Ovary (tissue), 9 donors: ENCODE data around the gene CRTAC1. TPM values are rescaled to one million over a fixed set of nuclear protein-coding genes. Genes with fewer than 3 reads are reported as not detected.

ENCODE experiments used
- DNase-seq, 5 donors: peaks; one replicate each; pipeline ENCODE4 v3.0.0-alpha.2; 2019 to 2020
- H3K27ac ChIP-seq, 2 donors: fragments of 200-600 bp; one replicate each; pipeline versions ENCODE4 v1.5.1 to v1.8.0; 2019 to 2022
- H3K27me3 ChIP-seq: fragments of 200-600 bp; one replicate; pipeline ENCODE4 v1.8.0; 2022
- H3K36me3 ChIP-seq: fragments of 200-600 bp; sonication (generic); one replicate; pipeline ENCODE4 v1.5.1; 2019
- H3K4me1 ChIP-seq: one replicate; pipeline ENCODE4 v1.8.1; 2013; ENCODE audit warnings: mild to moderate bottlenecking, moderate library complexity; ENCODE audit not compliant: insufficient read depth
- H3K4me3 ChIP-seq: fragments of 200-600 bp; sonication (generic); one replicate; pipeline ENCODE4 v1.5.1; 2017
- H3K9me3 ChIP-seq, 2 donors: fragments of 200-600 bp in 1 of 2; sonication (generic) in 1 of 2; one replicate each; pipeline versions ENCODE4 v1.5.1 to v1.8.1; 2013 to 2019; ENCODE audit warnings: mild to moderate bottlenecking in 1 of 2, moderate library complexity in 1 of 2
- EP300 ChIP-seq: sonication (generic); formaldehyde crosslinking; IDR thresholded peaks from one replicate; pipeline ENCODE4 v1.6.1; 2017; ENCODE audit warnings: antibody characterized with exemption
- POLR2A ChIP-seq: fragments of 450-650 bp; IDR thresholded peaks from one replicate; pipeline ENCODE4 v1.6.1; 2017; ENCODE audit warnings: antibody characterized with exemption, mild to moderate bottlenecking, moderate library complexity
- WGBS, 3 donors: extraction: QIAGEN DNeasy Blood & Tissue Kit in 1 of 3; methylation state at CpG; one replicate each; pipeline versions ENCODE4 v1.1.5 to v1.1.7; 2013 to 2017; 5-methylcytosine and 5-hydroxymethylcytosine counted together
- intact Hi-C, 4 donors: fragments of 100-400 bp; cut with DNase I; formaldehyde crosslinking; loops; one replicate each; pipeline versions ENCODE4 v1.11.0 to v1.15.1; 2022 to 2023
- polyA plus RNA-seq, 2 donors: library from polyadenylated mRNA; stranded (reverse); fragments of 200-250 nt in 1 of 2; fragments of 350-450 nt in 1 of 2; fragmentation: Illumina TruSeq in 1 of 2; extraction: RNeasy Lipid Tissue Mini Kit (QIAGEN cat#74804) in 1 of 2; gene quantifications; one replicate each; pipeline ENCODE4 v1.2.3, GENCODE V29; 2013 to 2014
- total RNA-seq, 7 donors: library from RNA; depleted of rRNA in 2 of 7; stranded (reverse); fragments of >200 nt in 2 of 7; fragmentation: NEBNext Ultra II Directional in 3 of 7; extraction: Animal tissue kit (Norgen Biotek cat#: 25700) in 3 of 7; gene quantifications; one replicate each; pipeline versions ENCODE4 v1.1.0 to v1.2.4, GENCODE V29; 2016 to 2023
- TF ChIP-seq, protein P1 (sequence below), 3 donors: fragments of 450-650 bp in 2 of 3; fragments of 200-600 bp in 1 of 3; IDR thresholded peaks; one replicate each; pipeline versions ENCODE4 v1.5.1 to v1.8.0; 2016 to 2022; ENCODE audit warnings: antibody characterized with exemption in 3 of 3, mild to moderate bottlenecking in 1 of 3
- donor health status: DM: no; HTN: no; CAD: no; lungs with moderate emphysema.
- donor health status: DM: no; HTN: no; CAD: no.
- donor health status: Bipolar disorder and iron deficiency.
- donor health status: DM: yes; HTN: yes; CAD: no.
- donor health status: DM: no; HTN: no; CAD: no.
- donor health status: DM: yes; HTN: yes; CAD: no.

CRTAC1 gene
- total and polyA plus RNA-seq, 9 donors, result 0.13 to 19.5 (median 1.6) TPM

DNA sequence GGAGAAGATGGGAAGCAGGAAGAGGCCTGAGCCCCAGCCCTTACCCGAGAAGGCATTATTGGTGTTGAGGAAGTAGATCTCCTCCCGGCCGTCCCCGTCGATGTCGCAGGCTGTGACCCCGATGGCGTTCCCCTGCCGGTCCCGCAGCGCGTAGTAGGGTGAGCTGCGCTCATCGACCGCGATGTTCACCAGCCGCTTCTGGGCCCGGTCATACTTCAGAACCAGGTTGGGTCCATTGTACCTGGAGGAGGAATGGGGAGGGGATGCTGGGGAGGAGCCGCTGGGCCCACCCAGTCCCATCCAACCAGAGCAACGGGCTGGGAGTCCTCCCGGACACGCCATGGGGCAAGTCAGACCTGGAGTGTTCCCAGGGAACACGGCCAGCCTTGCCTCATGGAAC lies 94.3 kb downstream of the CRTAC1 start:
- 89 to 90% (median 90%) methylated on average over 23 of the region's 23 CpGs for WGBS, 3 donors
- TF ChIP-seq EP300 (no peak), POLR2A (no peak)
- TF ChIP-seq, protein P1, sequence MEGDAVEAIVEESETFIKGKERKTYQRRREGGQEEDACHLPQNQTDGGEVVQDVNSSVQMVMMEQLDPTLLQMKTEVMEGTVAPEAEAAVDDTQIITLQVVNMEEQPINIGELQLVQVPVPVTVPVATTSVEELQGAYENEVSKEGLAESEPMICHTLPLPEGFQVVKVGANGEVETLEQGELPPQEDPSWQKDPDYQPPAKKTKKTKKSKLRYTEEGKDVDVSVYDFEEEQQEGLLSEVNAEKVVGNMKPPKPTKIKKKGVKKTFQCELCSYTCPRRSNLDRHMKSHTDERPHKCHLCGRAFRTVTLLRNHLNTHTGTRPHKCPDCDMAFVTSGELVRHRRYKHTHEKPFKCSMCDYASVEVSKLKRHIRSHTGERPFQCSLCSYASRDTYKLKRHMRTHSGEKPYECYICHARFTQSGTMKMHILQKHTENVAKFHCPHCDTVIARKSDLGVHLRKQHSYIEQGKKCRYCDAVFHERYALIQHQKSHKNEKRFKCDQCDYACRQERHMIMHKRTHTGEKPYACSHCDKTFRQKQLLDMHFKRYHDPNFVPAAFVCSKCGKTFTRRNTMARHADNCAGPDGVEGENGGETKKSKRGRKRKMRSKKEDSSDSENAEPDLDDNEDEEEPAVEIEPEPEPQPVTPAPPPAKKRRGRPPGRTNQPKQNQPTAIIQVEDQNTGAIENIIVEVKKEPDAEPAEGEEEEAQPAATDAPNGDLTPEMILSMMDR (IDR thresholded peaks at IDR 0.05), result no peak
- DNase-seq, result no peak
- intact Hi-C loops, result no loop called here
- Histone ChIP-seq H3K27me3 (no peaks in the 10 kb centered on the region), H3K9me3 (no peaks in the 10 kb centered on the region), H3K4me3 (no peak overlapping the region), H3K36me3 (no peaks in the 10 kb centered on the region), H3K4me1 (no peaks in the 10 kb centered on the region), H3K27ac (no peak overlapping the region)

DNA sequence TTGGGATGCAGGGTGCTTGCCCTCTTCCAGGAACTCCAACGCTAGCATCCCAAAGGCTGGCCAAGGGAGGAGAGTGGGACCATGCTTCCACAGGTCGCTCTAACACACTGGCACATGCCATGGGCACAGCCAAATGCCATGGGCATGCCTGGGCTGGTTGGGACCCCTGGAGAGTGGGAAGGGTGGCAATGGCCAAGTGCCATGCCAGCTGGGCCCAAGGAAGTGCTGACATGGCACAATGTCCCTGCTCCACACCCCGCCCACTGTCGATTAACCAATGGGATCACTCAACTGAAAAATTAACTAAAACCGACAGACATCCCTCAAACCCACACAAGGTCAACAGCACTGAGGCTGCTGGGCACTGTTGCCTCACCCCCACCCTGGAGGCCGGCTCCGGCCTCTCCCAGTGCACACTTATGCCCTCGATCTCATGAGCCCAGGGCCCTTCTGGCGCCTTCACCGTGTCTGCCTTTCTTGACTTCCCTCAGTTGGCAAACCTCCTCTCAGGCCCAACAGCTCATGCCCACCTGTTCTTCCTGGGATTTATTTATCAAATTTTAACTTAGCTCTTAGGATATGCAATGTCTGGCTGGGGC lies 97.4 kb downstream of the CRTAC1 start:
- Histone ChIP-seq H3K4me3 (no peak overlapping the region), H3K9me3 (no peaks in the 10 kb centered on the region), H3K27ac (no peak overlapping the region), H3K4me1 (no peaks in the 10 kb centered on the region), H3K27me3 (no peaks in the 10 kb centered on the region), H3K36me3 (no peaks in the 10 kb centered on the region)
- no peak for TF ChIP-seq POLR2A
- TF ChIP-seq EP300, result no peak
- TF ChIP-seq, protein P1 (IDR thresholded peaks at IDR 0.05), result no peak
- intact Hi-C loops, result no loop called here
- WGBS, 3 donors, result 88 to 93% (median 90%) methylated on average over 10 of the region's 10 CpGs
- DNase-seq, result no peak

DNA sequence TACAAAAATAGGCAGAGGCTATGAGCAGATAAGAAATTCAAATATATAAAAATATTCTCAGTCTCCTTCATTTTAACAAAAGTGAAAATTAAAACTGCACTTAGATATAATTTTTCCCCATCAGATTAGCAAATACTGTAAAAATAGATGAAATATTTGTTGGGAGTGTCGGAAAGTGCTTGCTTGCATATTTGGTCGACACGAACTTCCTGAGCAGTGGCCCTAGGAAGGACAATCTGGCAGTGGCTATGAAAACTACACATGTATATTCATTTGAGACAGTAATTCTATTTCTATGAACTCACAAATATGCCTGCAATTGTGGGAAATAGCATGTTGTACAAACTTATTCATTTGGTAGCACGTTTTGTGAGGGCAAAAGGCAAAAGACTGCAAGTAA lies 99.4 kb downstream of the CRTAC1 start:
- Histone ChIP-seq H3K36me3 (no peaks in the 10 kb centered on the region), H3K9me3 (no peaks in the 10 kb centered on the region), H3K27me3 (no peaks in the 10 kb centered on the region), H3K4me1 (no peaks in the 10 kb centered on the region), H3K4me3 (no peak overlapping the region), H3K27ac (no peak overlapping the region)
- intact Hi-C loops, result no loop called here
- TF ChIP-seq EP300 (no peak), POLR2A (no peak)
- TF ChIP-seq, protein P1 (IDR thresholded peaks at IDR 0.05), result no peak
- DNase-seq, result no peak
- 37 to 49% (median 42%) methylated on average over 4 of the region's 4 CpGs for WGBS, 3 donors

DNA sequence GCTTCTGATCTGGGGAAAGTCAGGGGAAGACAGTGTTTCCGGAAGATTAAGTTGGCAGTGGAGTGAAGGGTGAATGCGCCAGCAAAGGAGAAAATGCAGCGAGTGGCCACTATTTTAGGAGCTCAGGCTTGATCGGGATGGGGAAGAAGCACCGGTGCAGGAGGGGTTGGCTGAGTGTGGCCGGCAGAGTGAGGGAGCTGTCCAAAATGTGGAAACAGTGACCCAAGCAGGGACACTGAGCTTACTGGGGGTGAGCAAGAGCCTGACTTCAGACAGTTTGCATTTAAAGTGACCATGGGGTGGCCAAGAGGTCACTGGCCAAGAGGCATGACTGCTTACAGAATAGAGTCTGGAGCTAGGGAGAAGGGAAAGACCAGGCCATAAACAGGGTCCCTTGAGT lies 101.5 kb downstream of the CRTAC1 start:
- no peak overlapping the region for H3K4me3 ChIP-seq
- no peak for DNase-seq
- no peaks in the 10 kb centered on the region for H3K4me1 ChIP-seq
- no peak for TF ChIP-seq EP300
- TF ChIP-seq, protein P1 (IDR thresholded peaks at IDR 0.05), result no peak
- TF ChIP-seq POLR2A, result no peak
- no peaks in the 10 kb centered on the region for H3K36me3 ChIP-seq
- H3K27me3 ChIP-seq, result no peaks in the 10 kb centered on the region
- H3K27ac ChIP-seq, result no peak overlapping the region
- no peaks in the 10 kb centered on the region for H3K9me3 ChIP-seq
- WGBS, 3 donors, result 49 to 54% (median 52%) methylated on average over 6 of the region's 6 CpGs
- intact Hi-C loops, result loop anchor here in 1 of 4 donors (10.0 kb wide), 1 partner anchor 116 kb away; no protein-coding TSS in a partner anchor
